DMS 273 (cell line): Measurements from ENCODE around the gene INPP5F.
A peak's percentile ranks its signal among the peaks of the same experiment; 100 is the strongest.

ENCODE experiments used
- DNase-seq: peaks from one replicate; lab custom pipeline; 2025; ENCODE audit not compliant: unreplicated experiment; lab: John Stamatoyannopoulos, UW

INPP5F gene

GRCh38 chr10:119815671-119816070 lies 89.8 kb downstream of the INPP5F start:
- no peak for DNase-seq

GRCh38 chr10:119817991-119818888 lies 92.4 kb downstream of the INPP5F start:
- no peak for DNase-seq

- DNase-seq: no peak
Measured at GRCh38 chr10:119818889-119819270, 93.0 kb downstream of the INPP5F start.

- no peak for DNase-seq
Measured at GRCh38 chr10:119821182-119821581, 95.3 kb downstream of the INPP5F start.

GRCh38 chr10:119824299-119824698 lies 98.4 kb downstream of the INPP5F start:
- no peak for DNase-seq

- no peak for DNase-seq
Measured at GRCh38 chr10:119826771-119827170, 100.9 kb downstream of the INPP5F start.

GRCh38 chr10:119827430-119827829 lies 101.6 kb downstream of the INPP5F start:
- no peak for DNase-seq

- no peak for DNase-seq
Measured at GRCh38 chr10:119829429-119829828, 103.6 kb downstream of the INPP5F start.

- DNase-seq: no peak
Measured at GRCh38 chr10:119830851-119831250, 105.0 kb downstream of the INPP5F start.

GRCh38 chr10:119831656-119832055 lies 105.8 kb downstream of the INPP5F start:
- DNase-seq: no peak

GRCh38 chr10:119832951-119833350 lies 107.1 kb downstream of the INPP5F start:
- no peak for DNase-seq

GRCh38 chr10:119834188-119834587 lies 108.3 kb downstream of the INPP5F start:
- no peak for DNase-seq

- DNase-seq: no peak
Measured at GRCh38 chr10:119845656-119846055, 119.8 kb downstream of the INPP5F start.

GRCh38 chr10:119849031-119849789 lies 123.4 kb downstream of the INPP5F start:
- DNase-seq: no peak

- DNase-seq: no peak
Measured at GRCh38 chr10:119849944-119850343, 124.1 kb downstream of the INPP5F start.

GRCh38 chr10:119852277-119852676 lies 126.4 kb downstream of the INPP5F start:
- DNase-seq: no peak

GRCh38 chr10:119852822-119853221 lies 127.0 kb downstream of the INPP5F start:
- no peak for DNase-seq

- DNase-seq: no peak
Measured at GRCh38 chr10:119853574-119853973, 127.7 kb downstream of the INPP5F start.

GRCh38 chr10:119858063-119858462 lies 132.2 kb downstream of the INPP5F start:
- DNase-seq: no peak

GRCh38 chr10:119859420-119860258 lies 133.8 kb downstream of the INPP5F start:
- DNase-seq: peak; percentile 50
